Left lung (tissue), 10 donors: ENCODE measurements around the gene MAN2C1. TPM values are rescaled to one million over a fixed set of nuclear protein-coding genes. Genes with fewer than 3 reads are reported as not detected.
"Not testable (repeated sequence)": the region's sequence is repeated elsewhere in the genome, so short reads cannot be mapped to it uniquely, and the experiment has no call there.

Source experiments
- ATAC-seq: fragments of 200-7000 bp; cut with Tn5 transposase; one replicate; pipeline ENCODE4 v1.9.1; 2020; ENCODE audit warnings: moderate library complexity
- DNase-seq, 4 donors: peaks; one replicate each; pipeline ENCODE4 v3.0.0-alpha.2; 2013 to 2020
- H3K27ac ChIP-seq, 2 donors: fragments of 200-600 bp; sonication (generic) in 1 of 2; one replicate each; pipeline versions ENCODE4 v1.5.0 to v1.8.0; 2020 to 2021
- H3K27me3 ChIP-seq, 2 donors: fragments of 200-600 bp; sonication (generic) in 1 of 2; one replicate each; pipeline versions ENCODE4 v1.5.0 to v1.8.0; 2020 to 2021
- H3K36me3 ChIP-seq, 2 donors: fragments of 200-600 bp; sonication (generic) in 1 of 2; one replicate each; pipeline versions ENCODE4 v1.5.0 to v1.8.0; 2020 to 2021
- H3K4me1 ChIP-seq, 2 donors: fragments of 200-600 bp; one replicate each; pipeline ENCODE4 v1.8.0; 2021
- H3K4me3 ChIP-seq, 2 donors: fragments of 200-600 bp; sonication (generic) in 1 of 2; one replicate each; pipeline versions ENCODE4 v1.5.0 to v1.8.0; 2020 to 2021; ENCODE audit warnings: mild to moderate bottlenecking in 1 of 2
- H3K9me3 ChIP-seq, 2 donors: fragments of 200-600 bp; sonication (generic) in 1 of 2; one replicate each; pipeline versions ENCODE4 v1.5.0 to v1.8.0; 2020 to 2021
- intact Hi-C, 2 donors: fragments of 100-400 bp; cut with DNase I; formaldehyde crosslinking; loops; one replicate each; pipeline versions ENCODE4 v1.11.2 to v1.14.2; 2022
- polyA plus RNA-seq, 6 donors: library from polyadenylated mRNA; unstranded; fragments of 120-200 nt; gene quantifications; one replicate each; pipeline ENCODE4 v1.2.1, GENCODE V29; 2013; ENCODE audit not compliant: insufficient read length in 6 of 6
- total RNA-seq, 2 donors: library from RNA; stranded (reverse); fragmentation: NEBNext Ultra II Directional; extraction: Animal tissue kit (Norgen Biotek cat#: 25700); gene quantifications; one replicate each; pipeline ENCODE4 v1.2.1, GENCODE V29; 2021
- TF ChIP-seq, protein P1 (sequence below), 2 donors: fragments of 200-600 bp; sonication (generic) in 1 of 2; IDR thresholded peaks; one replicate each; pipeline versions ENCODE4 v1.5.0 to v1.8.0; 2021; ENCODE audit warnings: antibody characterized with exemption in 2 of 2
- donor health status: DM: no; HTN: yes; CAD: no.
- donor health status: DM: no; HTN: no; CAD: no.

The MAN2C1 gene
- total and polyA plus RNA-seq, 8 donors = 121 to 245 (median 176) TPM

DNA sequence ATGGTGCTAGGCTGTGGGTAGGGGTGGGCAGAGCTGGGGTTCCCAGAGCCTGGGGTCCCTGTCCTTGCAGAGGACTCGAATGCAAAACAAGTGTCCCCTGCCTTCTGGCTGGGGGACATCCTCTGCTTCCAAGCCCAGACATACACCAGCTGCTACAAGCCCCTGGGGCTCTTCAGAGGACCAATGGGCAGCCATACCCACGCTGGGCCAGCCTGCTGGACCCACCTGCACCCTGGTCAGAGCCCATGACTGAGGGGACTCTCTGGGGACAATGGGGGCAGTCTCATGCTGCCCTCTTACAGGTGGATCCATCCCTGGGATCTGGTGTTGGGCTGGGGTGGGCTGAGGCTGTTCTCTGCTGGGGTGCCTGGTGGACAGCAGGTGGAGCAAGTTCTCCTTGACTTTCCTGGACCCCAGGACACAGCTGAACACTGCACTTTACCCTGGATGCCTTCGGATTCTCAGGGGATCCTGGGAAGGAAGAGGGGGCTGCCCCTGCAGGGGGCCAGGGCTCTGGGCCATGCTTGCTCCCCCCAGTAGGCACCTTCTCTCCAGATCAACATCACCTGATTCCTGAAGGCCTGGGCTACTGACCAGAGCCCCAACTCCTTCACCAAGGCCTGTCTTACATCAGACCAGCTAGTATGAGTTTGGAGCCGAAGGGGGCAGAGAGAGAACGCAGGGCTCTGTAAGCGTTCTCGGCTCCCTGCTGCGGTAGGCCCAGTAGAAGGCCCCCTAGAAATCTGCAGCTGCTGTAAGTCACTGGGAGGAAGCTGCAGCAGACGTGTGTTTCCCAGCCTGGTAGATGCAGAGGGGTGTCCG lies 39.7 kb downstream of the MAN2C1 start:
- intact Hi-C loops = no loop called here
- Histone ChIP-seq H3K4me3 (no peak overlapping the region), H3K27me3 (no peaks in the 10 kb centered on the region), H3K27ac (no peak overlapping the region), H3K4me1 (no peaks in the 10 kb centered on the region), H3K36me3 (no peaks in the 10 kb centered on the region), H3K9me3 (no peaks in the 10 kb centered on the region)
- TF ChIP-seq, protein P1, sequence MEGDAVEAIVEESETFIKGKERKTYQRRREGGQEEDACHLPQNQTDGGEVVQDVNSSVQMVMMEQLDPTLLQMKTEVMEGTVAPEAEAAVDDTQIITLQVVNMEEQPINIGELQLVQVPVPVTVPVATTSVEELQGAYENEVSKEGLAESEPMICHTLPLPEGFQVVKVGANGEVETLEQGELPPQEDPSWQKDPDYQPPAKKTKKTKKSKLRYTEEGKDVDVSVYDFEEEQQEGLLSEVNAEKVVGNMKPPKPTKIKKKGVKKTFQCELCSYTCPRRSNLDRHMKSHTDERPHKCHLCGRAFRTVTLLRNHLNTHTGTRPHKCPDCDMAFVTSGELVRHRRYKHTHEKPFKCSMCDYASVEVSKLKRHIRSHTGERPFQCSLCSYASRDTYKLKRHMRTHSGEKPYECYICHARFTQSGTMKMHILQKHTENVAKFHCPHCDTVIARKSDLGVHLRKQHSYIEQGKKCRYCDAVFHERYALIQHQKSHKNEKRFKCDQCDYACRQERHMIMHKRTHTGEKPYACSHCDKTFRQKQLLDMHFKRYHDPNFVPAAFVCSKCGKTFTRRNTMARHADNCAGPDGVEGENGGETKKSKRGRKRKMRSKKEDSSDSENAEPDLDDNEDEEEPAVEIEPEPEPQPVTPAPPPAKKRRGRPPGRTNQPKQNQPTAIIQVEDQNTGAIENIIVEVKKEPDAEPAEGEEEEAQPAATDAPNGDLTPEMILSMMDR (IDR thresholded peaks at IDR 0.05) = no peak
- no peak for DNase-seq
- no peak for ATAC-seq

DNA sequence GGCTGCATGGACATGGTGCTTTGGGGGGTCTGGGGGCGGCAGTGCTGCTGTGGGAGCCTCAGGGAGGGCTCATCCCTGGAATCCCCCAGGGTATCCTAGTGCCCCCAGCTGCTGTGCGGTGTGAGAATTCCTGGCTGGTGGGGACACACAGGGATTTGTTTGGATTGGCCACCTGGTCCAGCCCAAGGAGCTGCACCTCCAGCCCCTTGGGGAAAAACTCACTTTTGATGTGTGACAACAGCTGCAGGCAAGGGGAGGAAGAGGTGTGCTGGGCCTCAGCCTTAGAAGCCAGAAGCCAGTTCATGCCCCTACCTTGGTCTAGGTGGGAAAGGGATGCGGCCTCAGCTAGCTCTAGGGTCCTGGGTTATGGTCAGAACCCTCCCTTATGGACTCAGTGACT lies 40.9 kb downstream of the MAN2C1 start:
- DNase-seq (no peak), ATAC-seq (no peak)
- Histone ChIP-seq H3K27me3 (no peaks in the 10 kb centered on the region), H3K9me3 (no peaks in the 10 kb centered on the region), H3K4me1 (no peaks in the 10 kb centered on the region), H3K36me3 (no peaks in the 10 kb centered on the region), H3K4me3 (no peak overlapping the region), H3K27ac (no peak overlapping the region)
- TF ChIP-seq, protein P1 (IDR thresholded peaks at IDR 0.05) = no peak
- intact Hi-C loops = no loop called here

DNA sequence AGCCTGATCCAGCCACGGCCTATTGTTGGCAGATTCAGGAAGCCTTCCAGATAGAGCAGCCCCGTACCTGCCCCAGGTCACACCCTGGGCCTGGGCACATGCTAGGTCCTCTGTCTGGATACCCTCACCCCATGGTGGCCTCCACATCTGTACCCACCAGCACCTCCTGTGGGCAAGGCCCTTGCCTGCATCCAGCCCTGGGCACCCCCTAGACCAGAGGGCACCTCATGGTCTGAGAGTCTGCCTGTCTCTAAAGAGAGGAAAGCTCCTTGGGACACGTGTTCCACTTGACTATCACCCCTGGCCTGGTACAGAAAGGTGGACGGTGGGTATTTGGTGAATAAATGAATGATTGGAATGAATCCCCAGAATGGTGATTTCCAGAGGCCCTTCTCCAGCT lies 41.4 kb downstream of the MAN2C1 start:
- DNase-seq = no peak
- ATAC-seq = no peak
- no peaks in the 10 kb centered on the region for H3K27me3 ChIP-seq
- no peaks in the 10 kb centered on the region for H3K36me3 ChIP-seq
- no peaks in the 10 kb centered on the region for H3K9me3 ChIP-seq
- intact Hi-C loops = no loop called here
- TF ChIP-seq, protein P1 (IDR thresholded peaks at IDR 0.05) = no peak
- H3K4me1 ChIP-seq = no peaks in the 10 kb centered on the region
- no peak overlapping the region for H3K27ac ChIP-seq
- no peak overlapping the region for H3K4me3 ChIP-seq

DNA sequence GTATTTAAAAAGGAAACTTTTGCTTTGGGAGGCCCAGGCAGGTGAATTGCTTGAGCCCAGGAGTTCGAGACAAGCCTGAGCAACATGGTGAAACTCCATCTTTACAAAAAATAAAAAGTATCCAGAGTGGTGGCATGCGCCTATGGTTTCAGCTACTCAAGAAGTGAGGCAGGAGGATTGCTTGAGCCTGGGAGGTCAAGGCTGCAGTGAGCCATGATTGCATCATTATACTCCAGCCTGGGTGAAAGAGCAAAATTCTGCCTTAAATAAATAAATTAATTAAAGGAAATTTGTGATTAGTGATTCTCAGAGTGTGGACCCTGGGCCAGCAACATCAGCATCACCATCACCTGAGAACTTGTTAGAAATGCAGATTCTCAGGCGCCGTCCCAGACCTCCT lies 42.5 kb downstream of the MAN2C1 start:
- no peak for DNase-seq
- no peaks in the 10 kb centered on the region for H3K27me3 ChIP-seq
- ATAC-seq = no peak
- no peaks in the 10 kb centered on the region for H3K4me1 ChIP-seq
- intact Hi-C loops = no loop called here
- H3K36me3 ChIP-seq = no peaks in the 10 kb centered on the region
- no peak overlapping the region for H3K4me3 ChIP-seq
- no peaks in the 10 kb centered on the region for H3K9me3 ChIP-seq
- TF ChIP-seq, protein P1 (IDR thresholded peaks at IDR 0.05) = no peak
- H3K27ac ChIP-seq = no peak overlapping the region

DNA sequence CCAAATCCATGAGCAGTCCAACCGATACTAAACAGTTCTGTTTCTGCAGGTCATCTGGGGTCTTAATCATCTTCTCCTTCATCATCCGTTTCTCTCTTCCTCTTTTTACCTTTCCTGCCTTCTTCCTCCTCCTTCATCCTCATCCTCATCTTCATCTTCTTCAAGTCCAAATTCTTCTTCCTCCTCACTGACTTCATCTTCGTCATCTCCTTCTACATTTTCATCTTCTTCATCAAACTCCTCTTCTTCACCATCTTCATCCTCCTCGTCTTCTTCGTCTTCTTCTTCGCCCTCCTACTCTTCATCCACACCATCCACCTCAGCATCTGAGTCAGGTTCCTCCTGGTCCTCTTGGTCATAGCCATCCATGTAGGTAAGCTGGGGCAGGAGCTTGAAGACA lies 46.7 kb downstream of the MAN2C1 start:
- Histone ChIP-seq H3K36me3 (no peaks in the 10 kb centered on the region), H3K9me3 (no peaks in the 10 kb centered on the region), H3K27me3 (no peaks in the 10 kb centered on the region), H3K4me3 (no peak overlapping the region), H3K4me1 (no peaks in the 10 kb centered on the region), H3K27ac (no peak overlapping the region)
- TF ChIP-seq, protein P1 (IDR thresholded peaks at IDR 0.05) = no peak
- intact Hi-C loops = no loop called here
- ATAC-seq = no peak
- no peak for DNase-seq

DNA sequence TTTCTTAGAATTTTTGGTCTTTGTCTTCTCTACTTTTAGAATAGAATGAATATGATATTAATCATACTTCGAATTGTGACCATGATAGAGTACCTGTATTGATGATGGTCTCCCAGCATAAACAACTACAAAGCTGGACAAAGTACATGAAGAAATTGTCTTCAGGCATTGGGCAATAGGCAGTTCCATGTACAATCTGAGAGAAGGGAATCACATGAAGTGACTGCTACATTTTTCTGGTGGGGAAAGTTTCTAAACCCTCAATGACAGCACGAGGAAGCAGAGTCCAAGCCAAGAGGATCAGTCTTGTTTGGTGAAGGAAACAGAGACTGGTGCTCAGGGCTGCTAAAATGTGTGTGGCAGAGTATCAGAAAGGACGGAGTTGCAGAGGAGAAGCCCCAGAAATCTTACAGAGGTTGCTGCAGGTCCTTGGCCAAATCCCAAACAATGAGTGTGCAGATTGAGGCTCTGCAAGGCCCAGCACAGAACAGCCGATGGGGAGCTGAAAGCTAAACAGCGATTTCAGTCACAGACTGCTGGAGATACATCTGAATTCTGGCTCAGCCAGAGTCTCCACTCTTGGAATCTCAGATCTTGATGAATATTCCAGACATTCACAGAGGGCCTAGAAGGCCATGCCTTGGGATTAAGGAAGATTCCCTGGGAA lies 49.0 kb downstream of the MAN2C1 start:
- H3K9me3 ChIP-seq, H3K36me3 ChIP-seq, H3K27me3 ChIP-seq, H3K27ac ChIP-seq, H3K4me1 ChIP-seq, H3K4me3 ChIP-seq, ATAC-seq, DNase-seq, intact Hi-C loops: not testable (repeated sequence)
